Measurements from ENCODE around the gene CD6. TPM values are rescaled to one million over a fixed set of nuclear protein-coding genes. Genes with fewer than 3 reads are reported as not detected.

The CD6 gene
- total and polyA plus RNA-seq, 4 donors, result 1.2 to 3.1 (median 1.7) TPM

DNA sequence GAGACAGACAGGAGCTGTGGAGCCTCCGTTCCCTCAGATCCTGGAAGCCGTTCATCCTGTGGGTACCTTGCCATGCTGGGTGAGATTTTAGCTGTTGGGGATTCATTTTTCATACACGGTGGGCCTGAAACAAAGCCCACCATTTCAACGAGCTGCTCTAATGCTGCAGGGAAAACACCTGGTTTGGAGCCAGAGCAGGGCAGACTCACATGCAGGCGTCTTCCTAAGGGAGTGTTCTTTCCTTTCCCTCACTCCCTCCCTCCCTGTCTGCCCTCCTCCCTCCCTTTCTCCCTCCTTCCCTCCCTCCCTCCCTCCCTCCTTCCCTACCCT, 52.5 kb downstream of the CD6 start:
- H3K9ac ChIP-seq (ENCODE audit: insufficient read depth in 1 of 2, low read length in 2 of 2), result no peak overlapping the region
- no peak for ATAC-seq (ENCODE audit: insufficient read depth, low FRiP score)
- TF ChIP-seq, protein P1, sequence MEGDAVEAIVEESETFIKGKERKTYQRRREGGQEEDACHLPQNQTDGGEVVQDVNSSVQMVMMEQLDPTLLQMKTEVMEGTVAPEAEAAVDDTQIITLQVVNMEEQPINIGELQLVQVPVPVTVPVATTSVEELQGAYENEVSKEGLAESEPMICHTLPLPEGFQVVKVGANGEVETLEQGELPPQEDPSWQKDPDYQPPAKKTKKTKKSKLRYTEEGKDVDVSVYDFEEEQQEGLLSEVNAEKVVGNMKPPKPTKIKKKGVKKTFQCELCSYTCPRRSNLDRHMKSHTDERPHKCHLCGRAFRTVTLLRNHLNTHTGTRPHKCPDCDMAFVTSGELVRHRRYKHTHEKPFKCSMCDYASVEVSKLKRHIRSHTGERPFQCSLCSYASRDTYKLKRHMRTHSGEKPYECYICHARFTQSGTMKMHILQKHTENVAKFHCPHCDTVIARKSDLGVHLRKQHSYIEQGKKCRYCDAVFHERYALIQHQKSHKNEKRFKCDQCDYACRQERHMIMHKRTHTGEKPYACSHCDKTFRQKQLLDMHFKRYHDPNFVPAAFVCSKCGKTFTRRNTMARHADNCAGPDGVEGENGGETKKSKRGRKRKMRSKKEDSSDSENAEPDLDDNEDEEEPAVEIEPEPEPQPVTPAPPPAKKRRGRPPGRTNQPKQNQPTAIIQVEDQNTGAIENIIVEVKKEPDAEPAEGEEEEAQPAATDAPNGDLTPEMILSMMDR (IDR thresholded peaks at IDR 0.05; ENCODE audit: control extremely low read depth, extremely low read depth), result no peak
- peaks cover 0 to 6% (median 0%) of the 10 kb centered on the region in 4 donors for H3K9me3 ChIP-seq (ENCODE audit: control insufficient read depth in 4 of 4, insufficient read depth in 3 of 4, low read length in 3 of 4)
- H3K36me3 ChIP-seq (ENCODE audit: control insufficient read depth in 4 of 4, insufficient read depth in 4 of 4, low read length in 4 of 4), result no peaks in the 10 kb centered on the region
- no peak overlapping the region for H3K4me3 ChIP-seq
- H3K27me3 ChIP-seq (ENCODE audit: control insufficient read depth in 3 of 3, insufficient read depth in 3 of 3, low read length in 2 of 3), result no peaks in the 10 kb centered on the region
- 42 to 61% methylated on average over 5 of the region's 5 CpGs for WGBS, 2 donors
- DNase-seq, result no peak
- peaks cover 0 to 20% (median 5%) of the 10 kb centered on the region in 5 donors for H3K4me1 ChIP-seq (ENCODE audit: control insufficient read depth in 5 of 5, insufficient read depth in 5 of 5, low read length in 5 of 5)
- no peak overlapping the region for H3K27ac ChIP-seq (ENCODE audit: low read depth in 1 of 2, low read length in 1 of 2)

DNA sequence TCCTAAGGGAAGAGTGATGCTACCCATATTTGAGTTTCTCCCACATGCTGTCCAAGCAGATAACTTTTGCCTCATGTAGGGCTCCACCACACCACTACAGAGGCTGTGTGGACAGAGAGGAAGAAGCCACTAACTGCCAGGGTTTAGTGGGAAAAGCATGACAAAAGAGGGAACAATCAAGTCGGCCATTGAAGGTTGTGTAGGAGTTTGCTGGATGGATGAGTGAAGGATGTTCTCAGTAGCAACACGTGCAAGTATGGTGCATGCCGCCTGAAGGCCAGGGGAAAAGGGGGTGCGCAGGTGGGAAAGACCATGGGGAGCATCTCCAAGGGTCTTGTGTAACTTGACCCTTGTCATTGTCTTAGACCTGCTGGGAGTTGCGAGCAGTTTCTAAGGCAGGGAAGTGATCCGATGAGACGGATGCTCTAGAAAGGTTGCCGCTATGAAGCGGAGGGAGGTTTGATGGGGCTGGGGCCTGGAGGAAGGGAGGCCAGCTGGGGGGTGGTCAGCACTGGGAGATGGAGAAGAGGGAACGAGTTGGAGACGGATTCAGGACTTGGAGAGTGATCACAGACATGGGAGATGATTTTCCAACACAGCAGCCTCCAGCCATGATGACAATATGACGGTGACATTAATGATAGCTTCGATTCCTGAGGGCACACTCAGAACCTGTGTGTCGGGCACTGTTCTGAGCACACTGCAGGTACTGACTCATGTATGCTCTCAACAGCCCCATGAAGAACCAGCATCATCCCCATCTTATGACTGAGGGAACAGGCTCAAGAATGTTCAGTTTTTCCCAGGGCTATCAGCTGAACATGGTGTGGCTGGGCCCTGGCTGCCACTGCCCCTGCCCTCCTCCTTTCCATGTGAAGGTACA, 53.7 kb downstream of the CD6 start:
- Histone ChIP-seq H3K9ac (ENCODE audit: insufficient read depth in 1 of 2, low read length in 2 of 2) (no peak overlapping the region), H3K36me3 (ENCODE audit: control insufficient read depth in 4 of 4, insufficient read depth in 4 of 4, low read length in 4 of 4) (no peaks in the 10 kb centered on the region), H3K27me3 (ENCODE audit: control insufficient read depth in 3 of 3, insufficient read depth in 3 of 3, low read length in 2 of 3) (no peaks in the 10 kb centered on the region), H3K4me1 (ENCODE audit: control insufficient read depth in 5 of 5, insufficient read depth in 5 of 5, low read length in 5 of 5) (peaks cover 0 to 20% (median 5%) of the 10 kb centered on the region in 5 donors), H3K9me3 (ENCODE audit: control insufficient read depth in 4 of 4, insufficient read depth in 3 of 4, low read length in 3 of 4) (peaks cover 0 to 6% (median 0%) of the 10 kb centered on the region in 4 donors), H3K4me3 (no peak overlapping the region), H3K27ac (ENCODE audit: low read depth in 1 of 2, low read length in 1 of 2) (no peak overlapping the region)
- ATAC-seq (ENCODE audit: insufficient read depth, low FRiP score), result no peak
- no peak for DNase-seq
- WGBS, 2 donors, result 91 to 92% methylated on average over 14 of the region's 14 CpGs
- TF ChIP-seq, protein P1 (IDR thresholded peaks at IDR 0.05; ENCODE audit: control extremely low read depth, extremely low read depth), result no peak

- peaks cover 0 to 3% (median 0%) of the 10 kb centered on the region in 4 donors for H3K9me3 ChIP-seq (ENCODE audit: control insufficient read depth in 4 of 4, insufficient read depth in 3 of 4, low read length in 3 of 4)
- TF ChIP-seq, protein P1 (IDR thresholded peaks at IDR 0.05; ENCODE audit: control extremely low read depth, extremely low read depth), result no peak
- H3K27me3 ChIP-seq (ENCODE audit: control insufficient read depth in 3 of 3, insufficient read depth in 3 of 3, low read length in 2 of 3), result no peaks in the 10 kb centered on the region
- H3K4me1 ChIP-seq (ENCODE audit: control insufficient read depth in 5 of 5, insufficient read depth in 5 of 5, low read length in 5 of 5), result peaks cover 0 to 20% (median 5%) of the 10 kb centered on the region in 5 donors
- WGBS, 2 donors, result 69% methylated on average over 5 of the region's 5 CpGs
- ATAC-seq (ENCODE audit: insufficient read depth, low FRiP score), result no peak
- no peak overlapping the region for H3K4me3 ChIP-seq
- H3K36me3 ChIP-seq (ENCODE audit: control insufficient read depth in 4 of 4, insufficient read depth in 4 of 4, low read length in 4 of 4), result no peaks in the 10 kb centered on the region
- no peak overlapping the region for H3K27ac ChIP-seq (ENCODE audit: low read depth in 1 of 2, low read length in 1 of 2)
- DNase-seq, result no peak
- no peak overlapping the region for H3K9ac ChIP-seq (ENCODE audit: insufficient read depth in 1 of 2, low read length in 2 of 2)
Measured at GRCh38 chr11:61025821-61026120, 54.3 kb downstream of the CD6 start.

All from lung (tissue), 12 donors.